A673 (cell line): ENCODE measurements around the gene GORASP1.

Source experiments
- CTCF ChIP-seq: fragments of 300-800, 200-600 bp; sonication (generic); conservative IDR thresholded peaks from 2 replicates; pipeline ENCODE4 v1.5.1; 2017; ENCODE audit warnings: low read depth, mild to moderate bottlenecking, antibody characterized with exemption, low read length, moderate library complexity, mixed read lengths
- EZH2 ChIP-seq: fragments of 200-600 bp; sonication (generic); IDR thresholded peaks from 2 replicates; pipeline ENCODE4 v1.6.1; 2017; ENCODE audit warnings: borderline replicate concordance, low read depth, mild to moderate bottlenecking, mixed read lengths, antibody characterized with exemption, low read length; ENCODE audit not compliant: poor library complexity, severe bottlenecking

DNA sequence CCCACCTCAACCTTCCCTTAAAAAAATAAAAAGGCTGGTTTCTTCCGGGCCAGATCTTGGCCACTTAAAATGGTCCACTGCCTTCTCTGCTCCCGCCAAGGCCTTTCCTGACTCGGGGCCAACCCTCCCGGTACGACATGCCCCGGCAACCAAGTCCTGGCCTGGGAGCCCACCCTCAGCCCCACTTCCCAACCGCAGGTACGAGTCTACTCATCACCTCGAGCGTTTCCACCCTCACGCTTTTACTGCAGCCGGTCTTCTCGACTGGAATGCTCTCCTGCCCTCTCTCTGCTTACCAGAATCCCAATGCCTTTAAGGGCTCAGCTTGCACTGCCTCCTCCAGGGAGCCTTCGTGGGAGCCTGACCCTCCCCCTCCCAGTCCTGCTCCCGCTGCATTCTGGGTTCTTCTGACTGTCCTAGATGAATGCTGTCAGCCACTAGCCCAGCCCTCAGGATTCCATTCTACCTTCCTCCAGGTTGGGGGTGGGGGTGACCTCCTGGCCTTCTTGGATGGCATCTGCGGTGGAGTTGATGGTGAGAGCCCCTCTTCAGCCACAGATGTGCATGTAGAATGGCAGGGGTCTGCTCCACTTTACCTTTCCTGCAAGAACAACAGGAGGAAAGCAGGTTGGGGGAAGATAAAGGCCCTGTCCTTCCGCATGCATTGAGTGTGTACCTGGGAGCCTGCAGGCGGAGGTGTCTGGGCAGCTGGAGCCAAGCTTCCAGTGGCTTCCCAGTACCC is 47.0 kb upstream of the GORASP1 start:
- no peak for TF ChIP-seq EZH2
- no peak for TF ChIP-seq CTCF
